Measurements from ENCODE around the gene JMJD1C.

JMJD1C gene

DNA sequence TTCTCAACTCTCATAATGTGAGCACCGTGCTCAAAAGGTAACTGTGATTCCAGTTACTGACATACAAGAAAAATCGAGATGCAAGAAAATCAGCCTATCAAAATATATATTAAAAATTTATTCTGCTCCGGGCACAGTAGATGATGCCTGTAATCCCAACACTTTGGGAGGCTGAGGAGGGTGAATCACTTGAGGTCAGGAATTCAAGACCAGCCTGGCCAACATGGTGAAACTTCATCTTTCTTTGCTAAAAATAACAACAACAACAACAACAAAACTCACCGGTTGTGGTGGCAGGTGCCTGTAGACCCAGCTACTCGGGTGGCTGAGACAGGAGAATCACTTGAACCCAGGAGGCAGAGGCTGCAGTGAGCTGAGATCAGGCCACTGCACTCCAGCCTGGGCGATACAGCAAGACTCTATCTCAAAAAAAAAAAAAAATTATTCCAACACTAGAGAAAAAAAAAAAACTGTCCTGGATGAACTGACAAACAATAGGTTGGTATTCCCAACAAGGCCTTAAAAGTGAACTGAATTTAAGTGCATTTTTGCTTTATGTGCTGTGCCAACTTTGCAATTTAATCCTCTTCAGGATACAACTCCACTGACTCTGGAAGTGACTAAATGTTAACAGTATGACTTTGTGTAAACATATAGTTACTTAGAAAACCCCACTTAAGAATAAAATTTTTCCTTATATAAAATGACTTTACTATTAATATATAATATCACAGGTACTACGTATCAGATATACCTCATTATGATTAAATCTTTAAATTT is 51.1 kb downstream of the JMJD1C start:
- no peak for DNase-seq (ENCODE audit: extremely low read depth, insufficient read length)
- Histone ChIP-seq H3K4me3 (replicated peaks; ENCODE audit: low read depth, low read length) (no peak overlapping the region), H3K27me3 (replicated peaks; ENCODE audit: control insufficient read depth, insufficient read depth, low read length) (no peaks in the 10 kb centered on the region), H3K36me3 (ENCODE audit: control insufficient read depth, insufficient read depth, low read length) (no peaks in the 10 kb centered on the region)
- TF ChIP-seq, protein P1, sequence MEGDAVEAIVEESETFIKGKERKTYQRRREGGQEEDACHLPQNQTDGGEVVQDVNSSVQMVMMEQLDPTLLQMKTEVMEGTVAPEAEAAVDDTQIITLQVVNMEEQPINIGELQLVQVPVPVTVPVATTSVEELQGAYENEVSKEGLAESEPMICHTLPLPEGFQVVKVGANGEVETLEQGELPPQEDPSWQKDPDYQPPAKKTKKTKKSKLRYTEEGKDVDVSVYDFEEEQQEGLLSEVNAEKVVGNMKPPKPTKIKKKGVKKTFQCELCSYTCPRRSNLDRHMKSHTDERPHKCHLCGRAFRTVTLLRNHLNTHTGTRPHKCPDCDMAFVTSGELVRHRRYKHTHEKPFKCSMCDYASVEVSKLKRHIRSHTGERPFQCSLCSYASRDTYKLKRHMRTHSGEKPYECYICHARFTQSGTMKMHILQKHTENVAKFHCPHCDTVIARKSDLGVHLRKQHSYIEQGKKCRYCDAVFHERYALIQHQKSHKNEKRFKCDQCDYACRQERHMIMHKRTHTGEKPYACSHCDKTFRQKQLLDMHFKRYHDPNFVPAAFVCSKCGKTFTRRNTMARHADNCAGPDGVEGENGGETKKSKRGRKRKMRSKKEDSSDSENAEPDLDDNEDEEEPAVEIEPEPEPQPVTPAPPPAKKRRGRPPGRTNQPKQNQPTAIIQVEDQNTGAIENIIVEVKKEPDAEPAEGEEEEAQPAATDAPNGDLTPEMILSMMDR (IDR thresholded peaks at IDR 0.05; ENCODE audit: insufficient read depth, low read length, poor library complexity, severe bottlenecking): no peak

DNA sequence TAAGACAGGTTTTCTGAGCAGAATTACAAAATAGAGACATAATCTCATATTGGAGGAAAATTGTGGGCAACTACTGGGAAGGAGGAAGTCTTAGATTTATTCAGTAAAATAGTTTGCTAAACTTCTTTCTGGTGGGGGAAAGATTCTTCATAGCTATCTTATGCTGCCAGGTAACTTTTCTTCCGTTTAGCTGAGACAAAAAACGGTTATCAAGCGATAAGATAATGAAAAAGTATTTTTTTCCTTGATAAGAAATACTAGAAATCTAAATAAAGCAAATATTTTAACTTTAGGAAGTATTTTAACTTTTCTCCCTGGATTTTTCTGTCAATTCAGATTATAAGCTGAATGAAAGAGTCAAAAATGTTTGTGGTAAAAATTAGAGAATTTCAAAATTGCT is 52.3 kb downstream of the JMJD1C start:
- no peaks in the 10 kb centered on the region for H3K27me3 ChIP-seq (replicated peaks; ENCODE audit: control insufficient read depth, insufficient read depth, low read length)
- no peaks in the 10 kb centered on the region for H3K36me3 ChIP-seq (ENCODE audit: control insufficient read depth, insufficient read depth, low read length)
- TF ChIP-seq, protein P1 (IDR thresholded peaks at IDR 0.05; ENCODE audit: insufficient read depth, low read length, poor library complexity, severe bottlenecking): no peak
- no peak for DNase-seq (ENCODE audit: extremely low read depth, insufficient read length)
- no peak overlapping the region for H3K4me3 ChIP-seq (replicated peaks; ENCODE audit: low read depth, low read length)

DNA sequence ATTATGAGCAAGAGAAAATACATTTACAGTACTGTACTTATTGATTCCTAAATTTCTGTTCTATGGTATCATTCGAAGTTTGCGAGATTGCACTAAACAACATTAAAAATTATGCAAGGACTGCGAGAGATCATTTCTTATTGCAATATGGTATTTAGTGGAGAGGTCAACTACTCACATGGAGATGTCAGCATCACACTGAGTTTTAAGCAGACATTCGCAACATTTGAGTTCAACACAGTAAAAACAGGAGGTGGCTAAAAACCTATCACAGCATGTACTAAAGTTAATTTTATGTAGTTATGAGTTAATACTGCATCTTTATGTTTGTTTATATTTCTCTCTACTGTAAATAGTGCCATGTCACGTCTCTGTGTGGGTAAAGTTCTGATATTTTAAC is 53.5 kb downstream of the JMJD1C start:
- no peaks in the 10 kb centered on the region for H3K36me3 ChIP-seq (ENCODE audit: control insufficient read depth, insufficient read depth, low read length)

DNA sequence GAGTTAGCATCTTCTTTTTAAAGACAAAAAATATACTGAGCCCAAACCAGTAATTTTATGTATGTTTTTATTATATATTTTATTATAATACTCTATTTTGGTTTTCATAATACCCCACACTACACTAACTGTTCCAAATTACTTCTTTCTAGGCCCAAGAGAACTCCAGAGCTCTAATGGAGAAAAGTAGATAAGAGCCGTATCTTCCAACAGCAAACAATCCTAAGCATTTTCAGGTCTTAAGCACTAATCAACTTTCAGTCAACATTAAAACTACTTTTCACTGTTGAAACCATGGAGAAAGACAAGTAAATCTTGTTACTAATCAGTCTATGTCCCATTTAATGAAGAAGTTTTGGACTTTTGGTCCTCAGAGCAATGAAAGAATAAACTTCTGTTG is 55.1 kb downstream of the JMJD1C start:
- no peak for DNase-seq (ENCODE audit: extremely low read depth, insufficient read length)
- TF ChIP-seq, protein P1 (IDR thresholded peaks at IDR 0.05; ENCODE audit: insufficient read depth, low read length, poor library complexity, severe bottlenecking): no peak
- H3K27me3 ChIP-seq (replicated peaks; ENCODE audit: control insufficient read depth, insufficient read depth, low read length): no peaks in the 10 kb centered on the region
- no peaks in the 10 kb centered on the region for H3K36me3 ChIP-seq (ENCODE audit: control insufficient read depth, insufficient read depth, low read length)
- no peak overlapping the region for H3K4me3 ChIP-seq (replicated peaks; ENCODE audit: low read depth, low read length)

More for the DNA sequence above, 53.5 kb downstream of the JMJD1C start:
- no peak overlapping the region for H3K4me3 ChIP-seq (replicated peaks; ENCODE audit: low read depth, low read length)
- no peak for DNase-seq (ENCODE audit: extremely low read depth, insufficient read length)
- H3K27me3 ChIP-seq (replicated peaks; ENCODE audit: control insufficient read depth, insufficient read depth, low read length): no peaks in the 10 kb centered on the region
- TF ChIP-seq, protein P1 (IDR thresholded peaks at IDR 0.05; ENCODE audit: insufficient read depth, low read length, poor library complexity, severe bottlenecking): no peak

DNA sequence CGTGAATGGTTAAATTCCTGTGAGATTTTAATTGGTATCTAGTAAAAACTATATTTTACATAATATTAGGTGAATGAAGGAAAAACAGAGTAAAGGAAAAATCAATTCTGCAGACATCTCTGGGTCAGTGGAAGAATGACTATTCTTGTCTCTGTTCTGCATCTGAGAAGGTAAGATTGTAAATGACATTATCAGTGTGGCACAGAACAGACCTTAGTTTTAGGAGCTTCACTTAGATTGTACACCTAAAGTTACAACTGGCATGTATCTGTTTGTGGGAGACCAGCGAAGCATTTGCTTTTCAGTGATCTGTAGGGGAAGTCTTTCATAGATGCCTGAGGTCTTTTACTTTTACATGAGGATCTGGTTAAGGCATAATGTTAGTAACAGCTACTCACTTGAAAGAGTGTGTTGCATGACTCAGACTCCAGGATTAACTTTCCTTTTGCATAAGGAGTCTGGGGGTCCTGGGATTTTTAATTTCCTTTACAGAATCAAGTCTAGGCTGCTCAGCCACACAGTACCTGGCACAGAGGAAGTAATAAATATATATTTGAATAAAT is 56.2 kb downstream of the JMJD1C start:
- H3K4me3 ChIP-seq (replicated peaks; ENCODE audit: low read depth, low read length): no peak overlapping the region
- DNase-seq (ENCODE audit: extremely low read depth, insufficient read length): no peak
- no peaks in the 10 kb centered on the region for H3K27me3 ChIP-seq (replicated peaks; ENCODE audit: control insufficient read depth, insufficient read depth, low read length)
- TF ChIP-seq, protein P1 (IDR thresholded peaks at IDR 0.05; ENCODE audit: insufficient read depth, low read length, poor library complexity, severe bottlenecking): no peak
- H3K36me3 ChIP-seq (ENCODE audit: control insufficient read depth, insufficient read depth, low read length): no peaks in the 10 kb centered on the region
